Measurements from ENCODE around the gene LIN37.

Gene LIN37

DNA sequence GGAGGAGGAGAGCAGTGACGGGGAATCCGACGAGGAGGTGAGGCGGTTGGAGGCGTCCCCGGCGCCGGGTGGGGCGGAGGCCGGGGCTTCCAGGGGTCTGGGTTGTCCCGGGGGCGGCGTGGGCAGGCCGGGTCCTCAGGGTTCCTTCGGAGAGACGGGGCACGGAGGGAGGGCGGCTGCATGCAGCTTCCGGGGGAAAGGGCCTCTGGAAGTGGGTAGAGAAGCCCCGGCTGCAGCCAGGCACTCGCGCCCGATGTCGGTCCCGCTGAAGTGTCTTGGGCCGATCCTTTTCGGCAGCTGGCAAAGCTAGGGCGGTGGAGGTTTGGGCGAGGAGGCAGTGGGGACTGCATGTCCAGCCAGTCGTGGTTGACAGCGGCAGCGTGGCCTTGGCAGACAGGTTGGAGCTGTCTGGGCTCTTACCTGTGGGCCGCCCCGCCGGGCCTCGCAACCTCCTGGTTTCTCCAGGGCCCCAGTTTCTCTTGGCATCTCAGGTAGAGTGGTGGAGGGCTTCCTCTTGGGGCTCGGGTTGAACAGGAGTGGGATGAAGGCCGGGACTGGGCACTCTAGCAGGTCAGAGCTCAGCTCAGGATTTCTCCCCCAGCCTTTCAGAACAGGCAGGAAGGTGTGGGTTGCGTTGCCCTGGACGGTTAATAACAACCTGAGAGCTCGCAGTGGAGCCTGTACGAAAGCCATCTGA is 29.9 kb upstream of the LIN37 start:
- H3K4me3 ChIP-seq (ENCODE audit: low read depth in 1 of 2, low read length in 1 of 2): peak overlapping the region; percentile 72 to 82
- H3K27ac ChIP-seq: peak overlapping the region; percentile 95

DNA sequence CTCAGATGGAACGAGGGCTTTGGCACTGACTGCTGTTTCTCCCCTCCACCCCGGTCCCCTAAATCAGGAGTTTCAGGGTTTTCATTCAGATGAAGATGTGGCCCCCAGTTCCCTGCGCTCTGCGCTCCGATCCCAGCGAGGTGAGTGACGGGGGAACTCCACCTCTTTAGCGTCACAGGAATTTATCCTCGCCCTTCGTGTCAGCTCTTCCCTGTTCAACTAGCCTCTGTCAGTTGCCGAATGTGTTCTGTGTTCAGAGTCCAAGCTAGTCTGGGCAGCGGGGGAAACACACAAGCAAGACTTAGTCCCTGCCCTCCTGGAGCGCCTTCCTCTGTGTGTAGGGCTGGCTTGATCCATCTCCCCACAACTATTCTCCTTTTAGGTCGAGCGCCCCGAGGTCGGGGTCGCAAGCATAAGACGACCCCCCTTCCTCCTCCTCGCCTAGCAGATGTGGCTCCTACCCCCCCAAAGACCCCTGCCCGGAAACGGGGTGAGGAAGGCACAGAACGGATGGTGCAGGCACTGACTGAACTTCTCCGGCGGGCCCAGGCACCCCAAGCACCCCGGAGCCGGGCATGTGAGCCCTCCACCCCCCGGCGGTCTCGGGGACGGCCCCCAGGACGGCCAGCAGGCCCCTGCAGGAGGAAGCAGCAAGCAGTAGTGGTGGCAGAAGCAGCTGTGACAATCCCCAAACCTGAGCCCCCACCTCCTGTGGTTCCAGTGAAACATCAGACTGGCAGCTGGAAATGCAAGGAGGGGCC is 28.8 kb upstream of the LIN37 start:
- TF ChIP-seq, protein P1, sequence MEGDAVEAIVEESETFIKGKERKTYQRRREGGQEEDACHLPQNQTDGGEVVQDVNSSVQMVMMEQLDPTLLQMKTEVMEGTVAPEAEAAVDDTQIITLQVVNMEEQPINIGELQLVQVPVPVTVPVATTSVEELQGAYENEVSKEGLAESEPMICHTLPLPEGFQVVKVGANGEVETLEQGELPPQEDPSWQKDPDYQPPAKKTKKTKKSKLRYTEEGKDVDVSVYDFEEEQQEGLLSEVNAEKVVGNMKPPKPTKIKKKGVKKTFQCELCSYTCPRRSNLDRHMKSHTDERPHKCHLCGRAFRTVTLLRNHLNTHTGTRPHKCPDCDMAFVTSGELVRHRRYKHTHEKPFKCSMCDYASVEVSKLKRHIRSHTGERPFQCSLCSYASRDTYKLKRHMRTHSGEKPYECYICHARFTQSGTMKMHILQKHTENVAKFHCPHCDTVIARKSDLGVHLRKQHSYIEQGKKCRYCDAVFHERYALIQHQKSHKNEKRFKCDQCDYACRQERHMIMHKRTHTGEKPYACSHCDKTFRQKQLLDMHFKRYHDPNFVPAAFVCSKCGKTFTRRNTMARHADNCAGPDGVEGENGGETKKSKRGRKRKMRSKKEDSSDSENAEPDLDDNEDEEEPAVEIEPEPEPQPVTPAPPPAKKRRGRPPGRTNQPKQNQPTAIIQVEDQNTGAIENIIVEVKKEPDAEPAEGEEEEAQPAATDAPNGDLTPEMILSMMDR (IDR thresholded peaks at IDR 0.05): no peak
- Histone ChIP-seq H3K9me3 (no peaks in the 10 kb centered on the region), H3K27me3 (no peaks in the 10 kb centered on the region), H3K36me3 (peaks cover 51% of the 10 kb centered on the region), H3K4me3 (ENCODE audit: low read depth in 1 of 2, low read length in 1 of 2) (peak overlapping the region; percentile 72 to 82), H3K4me1 (ENCODE audit: control insufficient read depth in 1 of 2, insufficient read depth in 1 of 2, low read depth in 1 of 2, low read length in 1 of 2) (peaks cover 29 to 35% of the 10 kb centered on the region in 2 experiments), H3K27ac (no peak overlapping the region)

More for the DNA sequence above, 29.9 kb upstream of the LIN37 start:
- Histone ChIP-seq H3K27me3 (peaks cover 8% of the 10 kb centered on the region), H3K36me3 (peaks cover 40% of the 10 kb centered on the region), H3K4me1 (ENCODE audit: control insufficient read depth in 1 of 2, insufficient read depth in 1 of 2, low read depth in 1 of 2, low read length in 1 of 2) (peaks cover 29 to 35% of the 10 kb centered on the region in 2 experiments), H3K9me3 (no peaks in the 10 kb centered on the region)
- TF ChIP-seq, protein P1 (IDR thresholded peaks at IDR 0.05): no peak

DNA sequence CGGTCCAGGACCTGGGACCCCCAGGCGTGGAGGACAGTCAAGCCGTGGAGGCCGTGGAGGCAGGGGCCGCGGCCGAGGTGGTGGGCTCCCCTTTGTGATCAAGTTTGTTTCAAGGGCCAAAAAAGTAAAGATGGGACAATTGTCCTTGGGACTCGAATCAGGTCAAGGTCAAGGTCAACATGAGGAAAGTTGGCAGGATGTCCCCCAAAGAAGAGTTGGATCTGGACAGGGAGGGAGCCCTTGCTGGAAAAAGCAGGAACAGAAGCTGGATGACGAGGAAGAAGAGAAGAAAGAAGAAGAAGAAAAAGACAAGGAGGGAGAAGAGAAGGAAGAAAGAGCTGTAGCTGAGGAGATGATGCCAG is 28.2 kb upstream of the LIN37 start:
- H3K27ac ChIP-seq: no peak overlapping the region
- TF ChIP-seq, protein P1 (IDR thresholded peaks at IDR 0.05): no peak
- peaks cover 57% of the 10 kb centered on the region for H3K36me3 ChIP-seq
- H3K4me3 ChIP-seq (ENCODE audit: low read depth in 1 of 2, low read length in 1 of 2): no peak overlapping the region
- no peaks in the 10 kb centered on the region for H3K27me3 ChIP-seq
- H3K9me3 ChIP-seq: no peaks in the 10 kb centered on the region
- peaks cover 29 to 35% of the 10 kb centered on the region in 2 experiments for H3K4me1 ChIP-seq (ENCODE audit: control insufficient read depth in 1 of 2, insufficient read depth in 1 of 2, low read depth in 1 of 2, low read length in 1 of 2)

DNA sequence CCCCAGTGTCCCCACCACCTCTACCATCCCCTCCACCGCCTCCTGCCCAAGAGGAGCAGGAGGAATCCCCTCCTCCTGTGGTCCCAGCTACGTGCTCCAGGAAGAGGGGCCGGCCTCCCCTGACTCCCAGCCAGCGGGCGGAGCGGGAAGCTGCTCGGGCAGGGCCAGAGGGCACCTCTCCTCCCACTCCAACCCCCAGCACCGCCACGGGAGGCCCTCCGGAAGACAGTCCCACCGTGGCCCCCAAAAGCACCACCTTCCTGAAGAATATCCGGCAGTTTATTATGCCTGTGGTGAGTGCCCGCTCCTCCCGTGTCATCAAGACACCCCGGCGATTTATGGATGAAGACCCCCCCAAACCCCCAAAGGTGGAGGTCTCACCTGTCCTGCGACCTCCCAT is 27.7 kb upstream of the LIN37 start:
- H3K27me3 ChIP-seq: no peaks in the 10 kb centered on the region
- H3K9me3 ChIP-seq: no peaks in the 10 kb centered on the region
- TF ChIP-seq, protein P1 (IDR thresholded peaks at IDR 0.05): no peak
- H3K36me3 ChIP-seq: peaks cover 62% of the 10 kb centered on the region
- peaks cover 26 to 30% of the 10 kb centered on the region in 2 experiments for H3K4me1 ChIP-seq (ENCODE audit: control insufficient read depth in 1 of 2, insufficient read depth in 1 of 2, low read depth in 1 of 2, low read length in 1 of 2)
- H3K4me3 ChIP-seq (ENCODE audit: low read depth in 1 of 2, low read length in 1 of 2): no peak overlapping the region
- no peak overlapping the region for H3K27ac ChIP-seq

DNA sequence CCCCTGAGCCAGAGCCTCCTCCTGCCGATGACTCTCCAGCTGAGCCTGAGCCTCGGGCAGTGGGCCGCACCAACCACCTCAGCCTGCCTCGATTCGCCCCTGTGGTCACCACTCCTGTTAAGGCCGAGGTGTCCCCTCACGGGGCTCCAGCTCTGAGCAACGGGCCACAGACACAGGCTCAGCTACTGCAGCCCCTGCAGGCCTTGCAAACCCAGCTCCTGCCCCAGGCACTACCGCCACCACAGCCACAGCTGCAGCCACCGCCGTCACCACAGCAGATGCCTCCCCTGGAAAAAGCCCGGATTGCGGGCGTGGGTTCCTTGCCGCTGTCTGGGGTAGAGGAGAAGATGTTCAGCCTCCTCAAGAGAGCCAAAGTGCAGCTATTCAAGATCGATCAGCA is 27.0 kb upstream of the LIN37 start:
- no peaks in the 10 kb centered on the region for H3K9me3 ChIP-seq
- H3K4me3 ChIP-seq (ENCODE audit: low read depth in 1 of 2, low read length in 1 of 2): no peak overlapping the region
- no peak overlapping the region for H3K27ac ChIP-seq
- H3K36me3 ChIP-seq: peaks cover 69% of the 10 kb centered on the region
- TF ChIP-seq, protein P1 (IDR thresholded peaks at IDR 0.05): no peak
- no peaks in the 10 kb centered on the region for H3K27me3 ChIP-seq
- H3K4me1 ChIP-seq (ENCODE audit: control insufficient read depth in 1 of 2, insufficient read depth in 1 of 2, low read depth in 1 of 2, low read length in 1 of 2): peaks cover 19 to 23% of the 10 kb centered on the region in 2 experiments
